Ureter (tissue), 1 donor: Measurements from ENCODE around the gene TRAF6. TPM values are rescaled to one million over a fixed set of nuclear protein-coding genes. Genes with fewer than 3 reads are reported as not detected.

Experiments used
- DNase-seq: peaks from one replicate; pipeline ENCODE4 v3.0.0-alpha.2; 2020; ENCODE audit warnings: low spot score
- total RNA-seq: library from RNA; stranded (reverse); gene quantifications from one replicate; pipeline ENCODE4 v1.2.4, GENCODE V29; 2023
- donor health status: DM: yes; HTN: yes; CAD: no.

The TRAF6 gene
- total RNA-seq, 1 donor from 2014 or later = 16.9 TPM

GRCh38 chr11:36458129-36458915 lies 51.8 kb downstream of the TRAF6 start:
- no peak for DNase-seq

- no peak for DNase-seq
These were observed 53.9 kb downstream of the TRAF6 start for GRCh38 chr11:36456156-36456555.

DNA sequence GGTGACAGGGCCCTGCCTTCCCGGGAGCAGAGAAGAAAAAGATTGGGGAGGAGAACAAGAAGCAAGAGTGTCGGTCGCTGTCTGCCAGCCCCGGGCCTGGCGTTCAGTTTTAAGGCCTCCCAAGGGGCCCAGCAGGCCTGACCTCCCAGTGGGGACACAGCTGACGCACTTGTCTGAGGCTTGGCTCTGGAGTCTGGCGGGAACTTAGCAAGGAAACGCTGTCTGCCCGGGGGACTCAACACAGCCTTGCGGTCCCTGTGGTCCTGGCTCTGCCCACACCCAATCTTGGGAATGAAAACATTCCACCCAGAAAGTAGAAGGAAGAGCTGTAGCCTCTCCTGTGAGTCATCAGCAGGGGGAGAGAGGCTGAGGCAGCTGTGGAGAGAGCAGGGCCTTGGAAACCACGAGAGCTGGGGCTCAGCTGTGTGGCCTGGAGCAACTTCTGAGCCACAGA lies 54.4 kb downstream of the TRAF6 start:
- peak; percentile 61 for DNase-seq

GRCh38 chr11:36454941-36455631 lies 55.0 kb downstream of the TRAF6 start:
- DNase-seq = no peak

- no peak for DNase-seq
These were observed 55.5 kb downstream of the TRAF6 start for GRCh38 chr11:36454551-36454940.

DNA sequence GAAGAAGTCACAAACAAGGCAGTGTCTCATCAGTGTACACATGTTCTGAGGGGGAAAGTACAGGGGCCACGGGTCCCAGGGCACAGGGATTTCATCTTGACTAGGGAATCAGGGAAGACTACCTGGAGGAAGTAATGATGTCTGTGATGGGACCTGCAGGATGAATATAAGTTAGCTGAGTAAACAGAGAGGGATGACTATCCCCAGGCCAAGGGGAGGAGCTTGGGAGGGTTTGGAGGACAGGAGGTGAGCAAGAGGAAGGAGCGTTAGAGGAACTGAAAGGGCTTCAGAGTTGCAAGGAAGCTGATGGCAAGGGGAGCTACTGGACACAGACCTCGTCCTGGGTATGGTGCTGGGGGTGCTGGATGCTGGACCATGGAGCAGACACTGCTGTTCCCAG lies 56.4 kb downstream of the TRAF6 start:
- no peak for DNase-seq

DNA sequence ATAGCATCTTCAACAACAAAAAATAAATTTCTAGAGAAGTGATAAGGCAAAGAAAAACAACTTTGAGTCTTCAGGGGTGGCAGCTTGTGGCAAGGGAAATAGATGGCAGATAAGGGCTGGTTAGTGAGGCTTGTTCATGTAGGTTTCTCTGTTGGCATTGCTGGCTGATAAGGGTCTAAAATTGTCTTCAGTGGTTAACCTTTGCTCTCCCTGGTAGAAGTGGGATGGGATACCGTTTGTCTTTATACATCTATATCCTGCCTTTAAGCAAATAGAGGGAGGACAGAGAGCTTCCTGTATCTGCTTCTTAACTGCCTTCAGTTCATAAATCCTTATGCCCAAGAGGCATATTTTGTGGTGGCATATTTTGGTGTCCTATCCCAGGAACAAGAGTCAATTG lies 57.1 kb downstream of the TRAF6 start:
- no peak for DNase-seq

GRCh38 chr11:36452236-36452940 lies 57.7 kb downstream of the TRAF6 start:
- no peak for DNase-seq

DNA sequence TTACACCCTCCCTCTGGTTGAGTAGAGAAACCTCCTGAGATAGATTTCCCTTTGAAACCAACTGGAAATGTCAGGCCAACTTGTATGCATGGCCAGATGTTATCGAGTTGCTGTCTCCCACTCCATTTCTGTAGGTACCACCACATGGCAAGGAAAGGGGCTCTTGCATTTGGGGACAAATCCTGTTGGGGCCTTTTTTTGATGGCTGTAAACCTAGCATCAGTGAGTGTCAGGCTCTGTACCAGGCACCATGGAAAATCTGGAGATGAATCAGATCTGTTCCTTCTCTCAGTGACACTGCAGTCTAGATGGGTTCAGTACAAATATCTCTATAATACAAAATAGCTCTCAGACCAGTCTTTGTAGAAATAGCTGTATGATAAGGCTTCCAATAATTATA lies 58.4 kb downstream of the TRAF6 start:
- no peak for DNase-seq

DNA sequence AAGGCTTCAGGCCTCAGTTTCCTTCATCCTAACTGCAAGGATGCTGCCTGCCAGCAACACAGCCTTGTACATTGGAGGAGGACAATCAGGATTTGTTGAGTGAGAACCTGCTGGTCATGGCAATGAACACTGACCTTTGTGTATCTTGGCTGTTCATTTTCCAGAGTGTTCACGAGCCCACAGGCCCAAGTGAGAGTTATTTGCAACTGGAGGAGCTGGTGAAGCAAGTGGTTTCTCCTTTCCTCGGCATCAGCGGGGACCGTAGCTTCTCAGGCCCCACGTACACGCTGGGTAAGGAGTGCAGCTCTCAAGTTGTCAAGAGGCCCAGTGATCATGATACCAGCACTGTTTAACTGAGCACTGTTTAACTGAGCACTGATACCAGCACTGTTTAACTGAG lies 59.0 kb downstream of the TRAF6 start:
- no peak for DNase-seq

DNA sequence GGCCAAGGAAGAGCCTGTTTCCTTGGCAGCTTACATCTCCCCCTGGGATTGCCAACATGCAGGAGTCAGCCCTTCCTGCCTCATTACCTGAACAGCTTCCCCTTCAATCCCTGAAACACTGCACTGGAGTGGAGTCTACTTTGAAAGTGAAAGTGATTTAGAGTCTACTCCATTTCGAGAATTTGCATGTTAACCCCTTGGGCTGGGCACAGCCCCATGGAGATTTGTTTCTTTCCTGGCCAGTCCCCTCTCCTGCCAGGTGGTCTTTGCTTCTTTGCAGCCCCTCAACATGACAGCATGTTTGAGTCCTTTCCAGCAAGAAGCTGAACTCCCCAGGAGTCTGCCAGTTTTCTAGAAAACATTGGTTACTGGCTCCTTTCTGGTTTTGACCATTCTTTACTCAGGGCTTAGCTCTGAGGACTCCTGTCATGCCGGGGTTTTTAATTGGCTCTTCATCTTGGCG lies 59.9 kb downstream of the TRAF6 start:
- DNase-seq = no peak

DNA sequence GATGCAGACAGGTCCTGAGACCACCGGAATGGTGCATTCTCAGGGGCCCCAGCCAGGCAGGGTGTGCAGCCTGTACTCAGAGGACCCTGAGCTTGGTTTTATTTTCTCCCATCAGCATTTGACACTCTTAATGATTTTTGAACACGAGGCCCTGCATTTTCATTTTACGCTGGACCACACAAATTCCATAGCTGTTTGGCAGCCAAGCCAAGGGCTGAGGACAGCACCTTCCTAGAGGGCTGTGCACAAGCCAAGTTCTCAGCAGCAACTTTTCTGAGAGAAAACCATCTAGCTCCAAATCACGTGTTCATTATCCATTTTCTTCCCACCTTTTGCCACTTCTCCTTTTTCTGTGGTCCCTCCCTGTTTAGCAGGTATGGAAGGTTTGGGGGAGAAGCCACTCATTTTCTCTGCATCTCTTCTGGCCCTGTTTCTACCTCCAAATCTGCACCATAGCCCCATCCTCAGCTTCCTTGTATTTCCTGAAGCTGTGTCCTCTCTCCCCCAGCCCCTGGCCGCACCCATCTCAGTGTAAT lies 60.4 kb downstream of the TRAF6 start:
- no peak for DNase-seq

DNA sequence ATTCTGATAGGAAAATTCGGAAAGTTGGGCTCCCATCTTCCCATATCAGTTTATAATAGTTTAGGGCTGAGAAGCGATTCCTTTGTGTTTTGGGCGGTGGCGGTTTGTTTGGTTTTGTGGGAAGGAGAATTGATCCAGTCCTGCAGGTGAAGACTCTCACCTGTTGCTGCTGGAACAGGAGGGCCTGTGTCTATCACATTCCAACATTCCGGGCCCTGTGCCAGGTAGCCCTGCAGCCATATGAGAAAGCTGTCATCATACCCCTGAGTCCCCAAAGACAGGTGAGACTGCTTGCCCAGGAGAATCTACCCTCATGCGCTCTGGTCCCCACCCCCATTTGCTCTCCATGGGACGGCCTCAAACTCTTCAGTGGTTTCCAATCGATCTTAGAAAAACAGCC lies 62.1 kb downstream of the TRAF6 start:
- DNase-seq = no peak

DNA sequence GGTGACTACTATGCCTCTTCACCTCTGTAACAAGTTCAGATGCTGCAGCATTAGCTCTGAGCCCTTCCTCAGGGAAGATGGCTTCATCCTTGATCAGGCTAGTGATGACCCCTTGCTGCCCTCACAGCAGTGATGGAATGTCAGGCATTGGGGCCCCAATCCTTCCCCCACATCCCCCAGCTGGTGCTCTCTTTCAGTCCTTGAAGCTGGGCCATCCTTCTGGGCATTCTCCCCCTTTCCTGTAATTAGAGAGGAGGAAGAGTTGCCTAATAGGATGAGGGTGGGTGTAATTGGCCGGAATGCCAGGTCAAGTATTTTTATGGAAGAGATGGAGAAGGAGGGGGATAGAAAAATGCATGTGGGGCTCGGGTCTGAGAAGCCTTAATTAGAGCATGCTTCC lies 62.6 kb downstream of the TRAF6 start:
- DNase-seq = no peak

DNA sequence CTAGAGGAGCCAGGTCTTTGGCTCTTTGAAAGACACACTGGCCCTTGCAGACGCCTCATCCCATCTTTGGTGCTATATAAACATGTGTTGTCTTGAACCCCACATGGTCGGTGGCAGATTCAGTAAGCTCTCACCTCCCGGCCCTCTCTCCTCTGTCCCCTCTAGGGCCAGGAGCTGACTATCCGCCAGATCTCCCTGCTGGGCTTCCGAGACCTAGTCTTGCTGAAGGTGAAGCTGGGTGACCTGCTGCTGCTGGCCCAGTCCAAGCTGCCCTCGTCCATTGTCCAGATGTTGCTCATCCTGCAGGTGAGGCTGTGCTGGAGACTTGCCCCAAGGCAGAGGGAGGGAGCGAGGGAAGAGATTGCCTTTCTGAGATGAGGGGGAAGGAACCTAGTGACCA lies 63.9 kb downstream of the TRAF6 start:
- DNase-seq = no peak

GRCh38 chr11:36443661-36444060 lies 66.4 kb downstream of the TRAF6 start:
- DNase-seq = no peak

DNA sequence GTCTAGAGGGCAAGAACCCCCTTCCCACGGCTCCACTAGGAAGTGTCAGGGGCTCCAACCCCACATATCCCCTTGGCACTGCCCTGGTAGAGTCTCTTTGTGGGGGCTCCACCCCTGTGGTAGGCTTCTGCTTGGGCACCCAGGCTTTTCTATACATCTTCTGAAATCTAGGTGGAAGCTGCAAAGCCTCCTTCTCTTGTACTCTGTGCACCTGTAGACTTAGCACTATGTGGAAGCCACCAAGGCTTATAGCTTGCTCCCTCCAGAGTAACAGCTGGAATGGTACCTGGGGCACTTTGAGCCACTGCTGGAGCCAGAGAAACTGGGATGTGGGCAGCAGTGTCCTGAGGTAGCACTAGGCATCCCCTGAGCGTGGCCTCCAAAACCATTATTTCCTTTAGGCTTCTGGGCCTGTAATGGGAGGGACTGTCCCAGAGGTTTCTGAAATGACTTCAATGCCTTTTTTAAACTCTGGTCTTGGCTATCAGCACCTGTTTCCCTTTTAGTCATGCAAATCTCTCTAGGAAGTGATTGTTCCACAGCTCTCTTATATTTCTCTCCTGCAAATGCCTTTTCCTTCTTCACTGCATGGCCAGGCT lies 68.4 kb downstream of the TRAF6 start:
- DNase-seq = no peak

DNA sequence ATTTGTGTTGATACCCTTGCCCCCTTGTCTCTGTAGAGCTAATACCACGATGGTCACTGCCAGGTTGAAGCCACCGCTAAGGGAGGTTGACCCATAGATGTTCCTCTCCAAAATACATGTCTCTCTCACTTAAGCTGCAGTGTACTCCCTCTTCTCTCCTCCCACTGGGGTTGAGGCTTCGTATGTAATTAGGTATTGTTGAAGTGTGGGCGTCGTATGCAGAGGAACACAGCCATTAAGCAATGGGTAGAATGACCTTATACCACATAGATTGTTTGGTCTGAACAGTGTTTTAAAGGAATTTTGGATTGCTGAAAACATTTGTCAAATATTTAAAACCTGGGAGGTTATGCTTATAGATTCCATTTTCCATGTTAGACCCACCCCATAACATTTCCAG lies 71.9 kb downstream of the TRAF6 start:
- no peak for DNase-seq

- DNase-seq = no peak
These were observed 72.7 kb downstream of the TRAF6 start for GRCh38 chr11:36437413-36437812.
